ENCODE results near the gene IL20RA. TPM values are rescaled to one million over a fixed set of nuclear protein-coding genes. Genes with fewer than 3 reads are reported as not detected.
"Not testable (repeated sequence)": the region's sequence is repeated elsewhere in the genome, so short reads cannot be mapped to it uniquely, and the experiment has no call there.

The IL20RA gene
- total RNA-seq, 1 donor from 2014 or later: 0.06 TPM

- DNase-seq (ENCODE audit: extremely low read depth, low read depth, low spot score): no peak
These were observed 67.7 kb downstream of the IL20RA start for GRCh38 chr6:136977075-136977474.

GRCh38 chr6:136975089-136975715, 69.6 kb downstream of the IL20RA start:
- DNase-seq (ENCODE audit: extremely low read depth, low read depth, low spot score): no peak

GRCh38 chr6:136973781-136974180, 71.0 kb downstream of the IL20RA start:
- not testable (repeated sequence) for DNase-seq (ENCODE audit: extremely low read depth, low read depth, low spot score)

GRCh38 chr6:136971609-136972008, 73.2 kb downstream of the IL20RA start:
- DNase-seq (ENCODE audit: extremely low read depth, low read depth, low spot score): no peak

GRCh38 chr6:136969930-136970329, 74.8 kb downstream of the IL20RA start:
- DNase-seq (ENCODE audit: extremely low read depth, low read depth, low spot score): no peak

GRCh38 chr6:136969433-136969832, 75.3 kb downstream of the IL20RA start:
- DNase-seq (ENCODE audit: extremely low read depth, low read depth, low spot score): no peak

GRCh38 chr6:136968837-136969236, 75.9 kb downstream of the IL20RA start:
- no peak for DNase-seq (ENCODE audit: extremely low read depth, low read depth, low spot score)

- DNase-seq (ENCODE audit: extremely low read depth, low read depth, low spot score): peak; percentile 23
These were observed 76.7 kb downstream of the IL20RA start for GRCh38 chr6:136967876-136968752.

- DNase-seq (ENCODE audit: extremely low read depth, low read depth, low spot score): no peak
These were observed 80.4 kb downstream of the IL20RA start for GRCh38 chr6:136964398-136964797.

- DNase-seq (ENCODE audit: extremely low read depth, low read depth, low spot score): no peak
These were observed 81.5 kb downstream of the IL20RA start for GRCh38 chr6:136963259-136963658.

GRCh38 chr6:136962661-136963060, 82.1 kb downstream of the IL20RA start:
- DNase-seq (ENCODE audit: extremely low read depth, low read depth, low spot score): no peak

- no peak for DNase-seq (ENCODE audit: extremely low read depth, low read depth, low spot score)
These were observed 82.9 kb downstream of the IL20RA start for GRCh38 chr6:136961848-136962247.

GRCh38 chr6:136960781-136961180, 84.0 kb downstream of the IL20RA start:
- no peak for DNase-seq (ENCODE audit: extremely low read depth, low read depth, low spot score)

GRCh38 chr6:136959935-136960334, 84.8 kb downstream of the IL20RA start:
- DNase-seq (ENCODE audit: extremely low read depth, low read depth, low spot score): not testable (repeated sequence)

- DNase-seq (ENCODE audit: extremely low read depth, low read depth, low spot score): no peak
These were observed 85.3 kb downstream of the IL20RA start for GRCh38 chr6:136959471-136959891.

- DNase-seq (ENCODE audit: extremely low read depth, low read depth, low spot score): no peak
These were observed 86.6 kb downstream of the IL20RA start for GRCh38 chr6:136958168-136958567.

GRCh38 chr6:136956590-136957544, 87.9 kb downstream of the IL20RA start:
- DNase-seq (ENCODE audit: extremely low read depth, low read depth, low spot score): no peak

- no peak for DNase-seq (ENCODE audit: extremely low read depth, low read depth, low spot score)
These were observed 89.6 kb downstream of the IL20RA start for GRCh38 chr6:136955123-136955522.

GRCh38 chr6:136952714-136953260, 92.0 kb downstream of the IL20RA start:
- DNase-seq (ENCODE audit: extremely low read depth, low read depth, low spot score): no peak

GRCh38 chr6:136950436-136951126, 94.2 kb downstream of the IL20RA start:
- DNase-seq (ENCODE audit: extremely low read depth, low read depth, low spot score): no peak

Data from glomerular endothelial cell (primary cell).